ENCODE results near the gene ZNF662.

- TF ChIP-seq CTCF (IDR thresholded peaks at IDR 0.05; ENCODE audit: insufficient read depth, low read length) = no peak
- no peak for TF ChIP-seq GABPA (IDR thresholded peaks at IDR 0.05; ENCODE audit: low read depth)
- TF ChIP-seq POLR2AphosphoS5 (IDR thresholded peaks at IDR 0.05; ENCODE audit: low read depth) = no peak
- TF ChIP-seq, protein P1, sequence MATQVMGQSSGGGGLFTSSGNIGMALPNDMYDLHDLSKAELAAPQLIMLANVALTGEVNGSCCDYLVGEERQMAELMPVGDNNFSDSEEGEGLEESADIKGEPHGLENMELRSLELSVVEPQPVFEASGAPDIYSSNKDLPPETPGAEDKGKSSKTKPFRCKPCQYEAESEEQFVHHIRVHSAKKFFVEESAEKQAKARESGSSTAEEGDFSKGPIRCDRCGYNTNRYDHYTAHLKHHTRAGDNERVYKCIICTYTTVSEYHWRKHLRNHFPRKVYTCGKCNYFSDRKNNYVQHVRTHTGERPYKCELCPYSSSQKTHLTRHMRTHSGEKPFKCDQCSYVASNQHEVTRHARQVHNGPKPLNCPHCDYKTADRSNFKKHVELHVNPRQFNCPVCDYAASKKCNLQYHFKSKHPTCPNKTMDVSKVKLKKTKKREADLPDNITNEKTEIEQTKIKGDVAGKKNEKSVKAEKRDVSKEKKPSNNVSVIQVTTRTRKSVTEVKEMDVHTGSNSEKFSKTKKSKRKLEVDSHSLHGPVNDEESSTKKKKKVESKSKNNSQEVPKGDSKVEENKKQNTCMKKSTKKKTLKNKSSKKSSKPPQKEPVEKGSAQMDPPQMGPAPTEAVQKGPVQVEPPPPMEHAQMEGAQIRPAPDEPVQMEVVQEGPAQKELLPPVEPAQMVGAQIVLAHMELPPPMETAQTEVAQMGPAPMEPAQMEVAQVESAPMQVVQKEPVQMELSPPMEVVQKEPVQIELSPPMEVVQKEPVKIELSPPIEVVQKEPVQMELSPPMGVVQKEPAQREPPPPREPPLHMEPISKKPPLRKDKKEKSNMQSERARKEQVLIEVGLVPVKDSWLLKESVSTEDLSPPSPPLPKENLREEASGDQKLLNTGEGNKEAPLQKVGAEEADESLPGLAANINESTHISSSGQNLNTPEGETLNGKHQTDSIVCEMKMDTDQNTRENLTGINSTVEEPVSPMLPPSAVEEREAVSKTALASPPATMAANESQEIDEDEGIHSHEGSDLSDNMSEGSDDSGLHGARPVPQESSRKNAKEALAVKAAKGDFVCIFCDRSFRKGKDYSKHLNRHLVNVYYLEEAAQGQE (IDR thresholded peaks at IDR 0.05; ENCODE audit: insufficient replicate concordance, low read depth) = no peak
- no peak for TF ChIP-seq SPI1 (IDR thresholded peaks at IDR 0.05; ENCODE audit: borderline replicate concordance, low read depth)
These were observed 20.4 kb downstream of the ZNF662 start for GRCh38 chr3:42926310-42926709.

Measured in HL-60 (cell line).